ENCODE data around the gene METAP1. TPM values are rescaled to one million over a fixed set of nuclear protein-coding genes. Genes with fewer than 3 reads are reported as not detected.

The METAP1 gene
- total RNA-seq, 1 donor = 62.6 TPM

DNA sequence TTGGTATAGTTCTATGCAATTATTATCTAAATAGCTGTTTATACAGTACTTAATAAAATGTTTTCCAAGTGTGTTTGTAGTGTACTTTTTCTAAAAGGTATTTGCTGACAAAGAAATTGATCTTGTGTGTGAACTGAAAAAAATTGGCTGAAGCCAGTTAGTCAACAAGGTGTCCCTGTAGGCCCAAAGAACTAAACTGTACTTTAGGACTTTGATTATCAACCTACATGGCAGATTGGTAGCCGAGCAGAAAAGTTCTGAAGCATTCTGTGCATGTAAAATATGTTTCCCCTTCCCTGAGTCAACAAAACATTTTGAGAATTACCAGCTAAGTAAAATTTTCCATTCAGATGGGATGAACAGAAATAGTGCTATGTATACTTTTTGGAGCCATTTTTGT is 72.1 kb downstream of the METAP1 start:
- TF ChIP-seq, protein P1, sequence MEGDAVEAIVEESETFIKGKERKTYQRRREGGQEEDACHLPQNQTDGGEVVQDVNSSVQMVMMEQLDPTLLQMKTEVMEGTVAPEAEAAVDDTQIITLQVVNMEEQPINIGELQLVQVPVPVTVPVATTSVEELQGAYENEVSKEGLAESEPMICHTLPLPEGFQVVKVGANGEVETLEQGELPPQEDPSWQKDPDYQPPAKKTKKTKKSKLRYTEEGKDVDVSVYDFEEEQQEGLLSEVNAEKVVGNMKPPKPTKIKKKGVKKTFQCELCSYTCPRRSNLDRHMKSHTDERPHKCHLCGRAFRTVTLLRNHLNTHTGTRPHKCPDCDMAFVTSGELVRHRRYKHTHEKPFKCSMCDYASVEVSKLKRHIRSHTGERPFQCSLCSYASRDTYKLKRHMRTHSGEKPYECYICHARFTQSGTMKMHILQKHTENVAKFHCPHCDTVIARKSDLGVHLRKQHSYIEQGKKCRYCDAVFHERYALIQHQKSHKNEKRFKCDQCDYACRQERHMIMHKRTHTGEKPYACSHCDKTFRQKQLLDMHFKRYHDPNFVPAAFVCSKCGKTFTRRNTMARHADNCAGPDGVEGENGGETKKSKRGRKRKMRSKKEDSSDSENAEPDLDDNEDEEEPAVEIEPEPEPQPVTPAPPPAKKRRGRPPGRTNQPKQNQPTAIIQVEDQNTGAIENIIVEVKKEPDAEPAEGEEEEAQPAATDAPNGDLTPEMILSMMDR (IDR thresholded peaks at IDR 0.05; ENCODE audit: insufficient read depth, low read depth, low read length) = no peak
- no peak overlapping the region for H3K4me3 ChIP-seq (ENCODE audit: low read depth, low read length)
- no peak for DNase-seq (ENCODE audit: low read depth)

DNA sequence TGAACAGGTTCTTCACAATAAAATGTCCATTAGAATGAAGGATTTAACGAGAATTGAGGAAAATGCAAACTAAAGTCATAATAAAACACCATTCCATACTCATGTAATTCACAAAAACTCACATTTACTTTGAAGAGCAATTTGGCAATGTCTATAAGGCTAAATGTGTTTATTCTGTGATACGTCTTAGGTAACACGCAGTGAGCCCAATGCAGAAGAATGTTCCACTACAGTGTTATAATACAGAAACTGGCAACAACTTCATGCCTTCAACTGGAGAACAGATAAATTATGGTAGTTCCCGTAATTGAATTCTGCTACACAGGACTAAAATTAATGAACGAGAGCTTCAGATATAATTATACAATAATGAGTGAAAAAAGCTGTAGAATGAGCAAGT is 75.6 kb downstream of the METAP1 start:
- TF ChIP-seq, protein P1 (IDR thresholded peaks at IDR 0.05; ENCODE audit: insufficient read depth, low read depth, low read length) = no peak
- no peak for DNase-seq (ENCODE audit: low read depth)
- no peak overlapping the region for H3K4me3 ChIP-seq (ENCODE audit: low read depth, low read length)

DNA sequence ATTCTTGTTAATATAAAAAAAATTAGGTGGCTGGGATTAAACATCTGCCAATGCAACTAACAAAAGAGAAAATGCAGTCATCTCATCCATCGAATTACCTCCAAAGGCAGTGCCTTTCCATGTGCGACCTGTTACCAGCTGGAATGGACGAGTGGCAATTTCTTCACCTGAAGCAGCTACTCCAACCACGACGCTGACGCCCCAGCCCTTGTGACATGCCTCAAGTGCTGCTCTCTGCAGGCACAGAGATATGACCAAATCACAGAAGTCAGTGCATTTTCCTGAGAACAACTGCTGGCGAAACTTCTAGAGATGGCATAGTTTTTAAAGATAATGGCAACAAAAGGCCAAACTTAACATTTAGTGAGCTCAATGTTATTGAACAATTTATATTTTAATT is 79.3 kb downstream of the METAP1 start:
- DNase-seq (ENCODE audit: low read depth) = no peak
- H3K4me3 ChIP-seq (ENCODE audit: low read depth, low read length) = no peak overlapping the region
- TF ChIP-seq, protein P1 (IDR thresholded peaks at IDR 0.05; ENCODE audit: insufficient read depth, low read depth, low read length) = no peak

DNA sequence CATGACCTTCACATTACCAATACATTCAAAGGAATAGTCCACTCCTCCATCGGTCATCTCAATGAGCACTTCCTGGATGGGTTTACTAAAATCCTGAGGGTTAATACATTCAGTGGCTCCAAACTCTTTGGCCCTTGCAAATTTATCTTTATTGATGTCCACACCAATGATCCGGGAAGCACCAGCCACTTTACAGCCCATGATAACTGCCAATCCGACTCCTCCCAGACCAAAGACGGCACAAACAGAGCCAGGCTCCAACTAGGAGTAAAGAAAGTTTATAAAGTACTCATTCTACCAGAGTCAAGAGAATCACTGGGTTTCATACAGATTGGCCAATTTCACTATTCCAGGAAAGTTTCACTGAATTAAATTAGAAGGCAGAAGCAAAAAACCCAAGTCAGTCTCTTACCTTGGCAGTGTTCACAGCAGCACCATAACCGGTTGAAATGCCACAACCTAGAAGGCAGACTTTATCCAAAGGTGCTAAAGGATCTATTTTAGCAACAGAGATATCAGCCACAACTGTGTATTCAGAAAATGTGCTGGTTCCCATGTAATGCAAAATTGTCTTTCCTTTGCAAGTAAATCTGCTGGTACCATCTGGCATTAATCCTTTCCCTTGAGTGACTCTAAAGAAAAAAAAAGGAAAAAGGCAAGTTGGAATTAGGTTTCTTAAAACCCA is 80.9 kb downstream of the METAP1 start:
- TF ChIP-seq, protein P1 (IDR thresholded peaks at IDR 0.05; ENCODE audit: insufficient read depth, low read depth, low read length) = no peak
- no peak overlapping the region for H3K4me3 ChIP-seq (ENCODE audit: low read depth, low read length)

DNA sequence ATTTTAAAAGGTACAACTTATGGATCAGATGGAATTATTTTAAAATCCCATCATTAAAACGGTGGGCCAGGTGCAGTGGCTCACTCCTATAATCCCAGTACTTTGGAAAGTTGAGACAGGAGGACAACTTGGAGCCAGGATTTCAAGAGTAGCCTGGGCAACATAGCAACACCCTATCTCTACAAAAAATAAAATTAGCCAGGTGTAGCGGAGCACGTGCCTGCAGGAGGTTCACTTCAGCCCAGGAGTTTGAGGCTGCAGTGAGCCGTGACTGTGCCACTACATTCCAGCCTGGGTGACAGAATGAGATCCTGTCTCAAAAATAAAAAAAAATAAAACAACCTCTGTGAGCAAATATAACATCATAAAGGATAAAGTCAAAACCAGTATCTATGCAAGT is 81.7 kb downstream of the METAP1 start:
- no peak for DNase-seq (ENCODE audit: low read depth)
- TF ChIP-seq, protein P1 (IDR thresholded peaks at IDR 0.05; ENCODE audit: insufficient read depth, low read depth, low read length) = no peak
- no peak overlapping the region for H3K4me3 ChIP-seq (ENCODE audit: low read depth, low read length)

More for the DNA sequence above, 80.9 kb downstream of the METAP1 start:
- no peak for DNase-seq (ENCODE audit: low read depth)

DNA sequence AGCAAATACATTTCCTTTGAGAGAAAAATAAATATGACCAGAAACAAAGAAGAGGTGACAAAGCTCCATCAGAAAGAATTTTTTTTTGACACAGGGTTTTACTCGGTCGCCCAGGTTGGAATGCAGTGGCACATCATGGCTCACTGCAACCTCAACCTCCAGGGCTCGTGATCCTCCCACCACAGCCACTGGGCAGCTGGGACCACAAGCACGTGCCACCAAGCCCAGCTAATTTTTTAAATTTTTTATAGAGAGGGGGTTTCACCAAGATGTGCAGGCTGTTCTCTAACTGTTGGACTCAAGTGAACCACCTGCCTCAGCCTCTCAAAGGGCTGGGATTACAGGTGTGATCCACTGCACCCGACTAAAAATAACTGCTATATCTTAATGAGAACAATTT is 82.8 kb downstream of the METAP1 start:
- no peak overlapping the region for H3K4me3 ChIP-seq (ENCODE audit: low read depth, low read length)
- no peak for DNase-seq (ENCODE audit: low read depth)
- TF ChIP-seq, protein P1 (IDR thresholded peaks at IDR 0.05; ENCODE audit: insufficient read depth, low read depth, low read length) = no peak

Measured in fibroblast of villous mesenchyme (primary cell).